HG03565 (cell line): ENCODE measurements around the gene ABHD5.

Experiments used
- ATAC-seq: cut with Tn5 transposase; IDR thresholded peaks from one replicate; pipeline ENCODE4 v1.9.1; 2021; ENCODE audit warnings: mild to moderate bottlenecking, moderate library complexity; ENCODE audit not compliant: unreplicated experiment

The ABHD5 gene

DNA sequence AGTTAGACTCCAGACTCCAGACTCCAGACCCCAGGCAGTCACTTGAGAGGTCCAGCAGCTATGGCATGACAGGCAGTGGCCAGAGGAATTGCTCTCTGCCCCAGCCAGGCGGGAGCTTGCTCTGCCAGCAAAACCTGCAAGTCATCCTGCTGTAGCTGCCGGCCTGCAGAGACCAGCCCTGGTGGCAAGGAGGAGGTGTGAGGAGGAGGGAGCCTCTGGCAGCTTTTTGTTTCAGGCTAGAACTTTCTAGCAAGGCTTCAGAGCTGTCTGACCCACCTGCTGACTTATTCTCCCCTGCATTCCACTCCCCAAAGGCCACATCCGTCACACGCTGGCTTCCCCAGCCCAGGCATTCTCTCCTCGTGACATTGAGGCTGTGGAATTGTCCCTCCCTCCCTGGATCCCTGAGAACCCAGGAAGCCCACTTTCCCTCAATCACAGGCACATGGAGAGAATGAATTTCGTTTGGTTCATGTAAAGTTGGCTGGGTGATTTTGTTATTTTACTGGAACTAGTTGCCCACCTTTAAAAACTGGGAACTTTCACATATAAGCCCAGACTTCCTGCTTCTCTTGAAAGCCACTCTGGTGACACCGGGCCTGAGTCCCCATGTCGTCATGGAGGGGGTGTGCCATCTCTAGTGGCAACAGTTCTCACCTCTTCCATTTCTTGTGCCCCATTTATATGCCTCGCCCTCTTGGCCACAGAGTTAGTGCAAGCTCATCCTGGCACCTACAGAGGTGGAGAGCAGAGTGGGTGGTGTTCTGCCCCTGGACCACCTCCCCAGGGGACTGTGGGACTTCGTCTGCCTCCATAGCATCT, 82.7 kb downstream of the ABHD5 start:
- no peak for ATAC-seq

- ATAC-seq: no peak
Measured at GRCh38 chr3:43774799-43775198, 84.1 kb downstream of the ABHD5 start.

- ATAC-seq: no peak
Measured at GRCh38 chr3:43776101-43776500, 85.4 kb downstream of the ABHD5 start.

- ATAC-seq: no peak
Measured at GRCh38 chr3:43779850-43780249, 89.1 kb downstream of the ABHD5 start.

- no peak for ATAC-seq
Measured at GRCh38 chr3:43782541-43782940, 91.8 kb downstream of the ABHD5 start.
